ENCODE results near the gene MPDU1. TPM values are rescaled to one million over a fixed set of nuclear protein-coding genes. Genes with fewer than 3 reads are reported as not detected.

MPDU1 gene
- total and polyA plus RNA-seq, 4 donors = 42.3 to 99.5 (median 84.8) TPM

DNA sequence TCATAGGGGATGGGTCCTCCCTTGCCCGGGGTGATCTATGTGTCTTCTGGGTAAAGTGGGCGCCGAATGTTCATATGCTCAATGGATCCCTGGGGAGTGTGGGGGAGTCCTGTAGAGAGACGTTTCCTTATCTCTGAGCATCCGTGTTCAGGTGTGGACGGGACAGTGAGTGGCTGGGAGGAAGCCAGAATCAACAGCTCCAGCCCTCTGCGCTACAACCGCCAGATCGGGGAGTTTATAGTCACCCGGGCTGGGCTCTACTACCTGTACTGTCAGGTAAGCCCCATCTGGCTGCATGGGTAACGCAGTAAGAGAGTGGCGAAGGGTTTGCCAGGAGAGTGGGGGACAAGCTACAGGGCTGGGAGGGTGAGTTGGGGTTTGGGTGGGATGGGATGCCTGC, 27.0 kb upstream of the MPDU1 start:
- ATAC-seq (ENCODE audit: insufficient read depth, low FRiP score) = no peak
- H3K27me3 ChIP-seq (ENCODE audit: control insufficient read depth in 3 of 3, insufficient read depth in 3 of 3, low read length in 2 of 3) = no peaks in the 10 kb centered on the region
- H3K36me3 ChIP-seq (ENCODE audit: control insufficient read depth in 4 of 4, insufficient read depth in 4 of 4, low read length in 4 of 4) = peaks cover 0 to 6% (median 2%) of the 10 kb centered on the region in 4 donors
- H3K4me1 ChIP-seq (ENCODE audit: control insufficient read depth in 5 of 5, insufficient read depth in 5 of 5, low read length in 5 of 5) = peaks cover 0 to 40% (median 21%) of the 10 kb centered on the region in 5 donors
- no peak for TF ChIP-seq CTCF (IDR thresholded peaks at IDR 0.05; ENCODE audit: control extremely low read depth, extremely low read depth)
- peak overlapping the region in 1 of 2 donors; percentile 37 for H3K27ac ChIP-seq (ENCODE audit: low read depth in 1 of 2, low read length in 1 of 2)
- WGBS, 2 donors = 79 to 91% methylated on average over 12 of the region's 12 CpGs
- no peak for DNase-seq
- no peak overlapping the region for H3K4me3 ChIP-seq
- H3K9me3 ChIP-seq (ENCODE audit: control insufficient read depth in 4 of 4, insufficient read depth in 3 of 4, low read length in 3 of 4) = no peaks in the 10 kb centered on the region
- H3K9ac ChIP-seq (ENCODE audit: insufficient read depth in 1 of 2, low read length in 2 of 2) = no peak overlapping the region

GRCh38 chr17:7557147-7557764, 26.4 kb upstream of the MPDU1 start:
- Histone ChIP-seq H3K4me1 (ENCODE audit: control insufficient read depth in 5 of 5, insufficient read depth in 5 of 5, low read length in 5 of 5) (peaks cover 0 to 41% (median 21%) of the 10 kb centered on the region in 5 donors), H3K9me3 (ENCODE audit: control insufficient read depth in 4 of 4, insufficient read depth in 3 of 4, low read length in 3 of 4) (no peaks in the 10 kb centered on the region), H3K27ac (ENCODE audit: low read depth in 1 of 2, low read length in 1 of 2) (peak overlapping the region in 1 of 2 donors; percentile 37), H3K9ac (ENCODE audit: insufficient read depth in 1 of 2, low read length in 2 of 2) (peak overlapping the region in 1 of 2 donors; percentile 66), H3K36me3 (ENCODE audit: control insufficient read depth in 4 of 4, insufficient read depth in 4 of 4, low read length in 4 of 4) (peaks cover 0 to 6% (median 2%) of the 10 kb centered on the region in 4 donors), H3K4me3 (no peak overlapping the region), H3K27me3 (ENCODE audit: control insufficient read depth in 3 of 3, insufficient read depth in 3 of 3, low read length in 2 of 3) (no peaks in the 10 kb centered on the region)
- 65 to 67% methylated on average over 18 to 19 of the region's 19 CpGs for WGBS, 2 donors
- no peak for TF ChIP-seq CTCF (IDR thresholded peaks at IDR 0.05; ENCODE audit: control extremely low read depth, extremely low read depth)
- DNase-seq = peak; percentile 31 to 47 (median 40)
- ATAC-seq (ENCODE audit: insufficient read depth, low FRiP score) = no peak

- Histone ChIP-seq H3K9me3 (ENCODE audit: control insufficient read depth in 4 of 4, insufficient read depth in 3 of 4, low read length in 3 of 4) (no peaks in the 10 kb centered on the region), H3K27ac (ENCODE audit: low read depth in 1 of 2, low read length in 1 of 2) (peak overlapping the region; percentile 77 to 95), H3K27me3 (ENCODE audit: control insufficient read depth in 3 of 3, insufficient read depth in 3 of 3, low read length in 2 of 3) (no peaks in the 10 kb centered on the region), H3K4me1 (ENCODE audit: control insufficient read depth in 5 of 5, insufficient read depth in 5 of 5, low read length in 5 of 5) (peaks cover 0 to 48% (median 23%) of the 10 kb centered on the region in 5 donors), H3K9ac (ENCODE audit: insufficient read depth in 1 of 2, low read length in 2 of 2) (peak overlapping the region; percentile 31 to 66), H3K4me3 (no peak overlapping the region), H3K36me3 (ENCODE audit: control insufficient read depth in 4 of 4, insufficient read depth in 4 of 4, low read length in 4 of 4) (peaks cover 0 to 6% (median 3%) of the 10 kb centered on the region in 4 donors)
- WGBS, 2 donors = 6 to 7% methylated on average over 21 of the region's 21 CpGs
- peak; percentile 88 to 98 (median 96) for DNase-seq
- peak; percentile 63 for ATAC-seq (ENCODE audit: insufficient read depth, low FRiP score)
- TF ChIP-seq CTCF (IDR thresholded peaks at IDR 0.05; ENCODE audit: control extremely low read depth, extremely low read depth) = no peak
Measured at GRCh38 chr17:7557775-7558543, 25.7 kb upstream of the MPDU1 start.

All from lung (tissue), 12 donors.